BLaER1 (cell line): ENCODE data around the gene C4A.
"Not testable (repeated sequence)": the region's sequence is repeated elsewhere in the genome, so short reads cannot be mapped to it uniquely, and the experiment has no call there.

ENCODE experiments used
- H3K27ac ChIP-seq: shearing (Covaris generic); formaldehyde crosslinking; 2 replicates; pipeline ENCODE4 v1.8.1; 2022
- H3K27me3 ChIP-seq: shearing (Covaris generic); formaldehyde crosslinking; 2 replicates; pipeline ENCODE4 v1.8.1; 2022
- H3K36me3 ChIP-seq: shearing (Covaris generic); formaldehyde crosslinking; 2 replicates; pipeline ENCODE4 v1.8.1; 2022
- H3K4me1 ChIP-seq: shearing (Covaris generic); formaldehyde crosslinking; 2 replicates; pipeline ENCODE4 v1.8.1; 2022
- H3K4me2 ChIP-seq: shearing (Covaris generic); formaldehyde crosslinking; 2 replicates; pipeline ENCODE4 v1.8.1; 2022
- H3K4me3 ChIP-seq: shearing (Covaris generic); formaldehyde crosslinking; 2 replicates; pipeline ENCODE4 v1.8.1; 2022
- H3K9ac ChIP-seq: shearing (Covaris generic); formaldehyde crosslinking; 2 replicates; pipeline ENCODE4 v1.8.1; 2022
- H3K9me3 ChIP-seq: shearing (Covaris generic); formaldehyde crosslinking; 2 replicates; pipeline ENCODE4 v1.8.1; 2022
- H4K20me1 ChIP-seq: shearing (Covaris generic); formaldehyde crosslinking; 2 replicates; pipeline ENCODE4 v1.8.1; 2022

The C4A gene

DNA sequence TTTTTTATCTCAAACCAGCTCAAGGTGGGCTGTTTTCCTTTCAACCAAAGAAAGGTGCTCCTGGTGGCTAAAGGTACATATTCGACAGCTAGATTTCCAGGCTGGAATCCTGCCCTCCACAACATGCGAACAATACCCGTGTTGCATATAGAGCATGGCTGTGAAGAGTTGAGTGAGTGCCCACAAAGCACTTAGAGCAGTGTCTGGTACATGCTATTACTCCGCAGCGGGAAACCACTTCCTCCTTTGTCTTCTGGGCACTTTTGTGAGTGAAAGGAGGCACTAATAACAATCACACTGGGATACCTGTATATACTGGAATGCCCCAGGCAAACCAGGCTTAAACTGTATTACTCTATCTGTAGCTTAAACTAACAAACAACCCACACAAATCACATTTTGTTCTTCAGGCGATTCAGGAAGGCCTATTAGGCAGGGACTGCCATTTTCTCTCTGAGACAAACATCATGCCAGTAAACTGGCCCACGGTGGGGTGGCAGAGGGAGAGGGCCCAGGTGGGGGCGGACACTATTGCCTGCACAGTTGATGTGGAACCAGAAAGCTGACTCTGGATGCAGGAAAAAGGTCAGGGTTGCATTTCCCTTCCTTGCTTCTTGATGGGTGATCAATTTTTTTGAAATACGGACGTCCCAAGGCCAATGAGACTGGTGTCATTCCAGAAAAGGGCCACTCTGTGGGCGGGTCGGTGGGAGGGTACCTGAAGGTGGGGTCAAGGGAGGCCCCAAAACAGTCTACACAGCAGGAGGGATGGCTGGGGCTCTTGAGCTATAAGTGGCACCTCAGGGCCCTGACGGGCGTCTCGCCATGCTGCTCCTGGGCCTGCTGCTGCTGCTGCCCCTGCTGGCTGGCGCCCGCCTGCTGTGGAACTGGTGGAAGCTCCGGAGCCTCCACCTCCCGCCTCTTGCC is 56.0 kb downstream of the C4A start, which contains the start of gene CYP21A2:
Gene CYP21A2, plus strand, starts transcription at position 818 of the 927 bp plus-strand sequence. Its CDS starts 8 bp downstream, at position 826.
- H3K36me3 ChIP-seq, H3K4me3 ChIP-seq, H3K27me3 ChIP-seq, H3K9ac ChIP-seq, H3K9me3 ChIP-seq, H3K4me1 ChIP-seq, H4K20me1 ChIP-seq, H3K4me2 ChIP-seq, H3K27ac ChIP-seq: not testable (repeated sequence)

DNA sequence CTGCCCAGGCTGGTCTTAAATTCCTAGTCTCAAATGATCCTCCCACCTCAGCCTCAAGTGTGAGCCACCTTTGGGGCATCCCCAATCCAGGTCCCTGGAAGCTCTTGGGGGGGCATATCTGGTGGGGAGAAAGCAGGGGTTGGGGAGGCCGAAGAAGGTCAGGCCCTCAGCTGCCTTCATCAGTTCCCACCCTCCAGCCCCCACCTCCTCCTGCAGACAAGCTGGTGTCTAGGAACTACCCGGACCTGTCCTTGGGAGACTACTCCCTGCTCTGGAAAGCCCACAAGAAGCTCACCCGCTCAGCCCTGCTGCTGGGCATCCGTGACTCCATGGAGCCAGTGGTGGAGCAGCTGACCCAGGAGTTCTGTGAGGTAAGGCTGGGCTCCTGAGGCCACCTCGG is 57.0 kb downstream of the C4A start:
- not testable (repeated sequence) for H3K4me2 ChIP-seq, H3K36me3 ChIP-seq, H3K4me1 ChIP-seq, H3K27ac ChIP-seq, H3K4me3 ChIP-seq, H4K20me1 ChIP-seq, H3K9ac ChIP-seq, H3K27me3 ChIP-seq, H3K9me3 ChIP-seq

DNA sequence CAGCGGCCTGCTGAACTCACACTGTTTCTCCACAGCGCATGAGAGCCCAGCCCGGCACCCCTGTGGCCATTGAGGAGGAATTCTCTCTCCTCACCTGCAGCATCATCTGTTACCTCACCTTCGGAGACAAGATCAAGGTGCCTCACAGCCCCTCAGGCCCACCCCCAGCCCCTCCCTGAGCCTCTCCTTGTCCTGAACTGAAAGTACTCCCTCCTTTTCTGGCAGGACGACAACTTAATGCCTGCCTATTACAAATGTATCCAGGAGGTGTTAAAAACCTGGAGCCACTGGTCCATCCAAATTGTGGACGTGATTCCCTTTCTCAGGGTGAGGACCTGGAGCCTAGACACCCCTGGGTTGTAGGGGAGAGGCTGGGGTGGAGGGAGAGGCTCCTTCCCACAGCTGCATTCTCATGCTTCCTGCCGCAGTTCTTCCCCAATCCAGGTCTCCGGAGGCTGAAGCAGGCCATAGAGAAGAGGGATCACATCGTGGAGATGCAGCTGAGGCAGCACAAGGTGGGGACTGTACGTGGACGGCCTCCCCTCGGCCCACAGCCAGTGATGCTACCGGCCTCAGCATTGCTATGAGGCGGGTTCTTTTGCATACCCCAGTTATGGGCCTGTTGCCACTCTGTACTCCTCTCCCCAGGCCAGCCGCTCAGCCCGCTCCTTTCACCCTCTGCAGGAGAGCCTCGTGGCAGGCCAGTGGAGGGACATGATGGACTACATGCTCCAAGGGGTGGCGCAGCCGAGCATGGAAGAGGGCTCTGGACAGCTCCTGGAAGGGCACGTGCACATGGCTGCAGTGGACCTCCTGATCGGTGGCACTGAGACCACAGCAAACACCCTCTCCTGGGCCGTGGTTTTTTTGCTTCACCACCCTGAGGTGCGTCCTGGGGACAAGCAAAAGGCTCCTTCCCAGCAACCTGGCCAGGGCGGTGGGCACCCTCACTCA is 57.7 kb downstream of the C4A start:
- H3K36me3 ChIP-seq, H3K9me3 ChIP-seq, H3K4me2 ChIP-seq, H3K4me1 ChIP-seq, H3K9ac ChIP-seq, H4K20me1 ChIP-seq, H3K4me3 ChIP-seq, H3K27me3 ChIP-seq, H3K27ac ChIP-seq: not testable (repeated sequence)

DNA sequence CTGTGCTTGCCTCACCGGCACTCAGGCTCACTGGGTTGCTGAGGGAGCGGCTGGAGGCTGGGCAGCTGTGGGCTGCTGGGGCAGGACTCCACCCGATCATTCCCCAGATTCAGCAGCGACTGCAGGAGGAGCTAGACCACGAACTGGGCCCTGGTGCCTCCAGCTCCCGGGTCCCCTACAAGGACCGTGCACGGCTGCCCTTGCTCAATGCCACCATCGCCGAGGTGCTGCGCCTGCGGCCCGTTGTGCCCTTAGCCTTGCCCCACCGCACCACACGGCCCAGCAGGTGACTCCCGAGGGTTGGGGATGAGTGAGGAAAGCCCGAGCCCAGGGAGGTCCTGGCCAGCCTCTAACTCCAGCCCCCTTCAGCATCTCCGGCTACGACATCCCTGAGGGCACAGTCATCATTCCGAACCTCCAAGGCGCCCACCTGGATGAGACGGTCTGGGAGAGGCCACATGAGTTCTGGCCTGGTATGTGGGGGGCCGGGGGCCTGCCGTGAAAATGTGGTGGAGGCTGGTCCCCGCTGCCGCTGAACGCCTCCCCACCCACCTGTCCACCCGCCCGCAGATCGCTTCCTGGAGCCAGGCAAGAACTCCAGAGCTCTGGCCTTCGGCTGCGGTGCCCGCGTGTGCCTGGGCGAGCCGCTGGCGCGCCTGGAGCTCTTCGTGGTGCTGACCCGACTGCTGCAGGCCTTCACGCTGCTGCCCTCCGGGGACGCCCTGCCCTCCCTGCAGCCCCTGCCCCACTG is 58.6 kb downstream of the C4A start:
- H4K20me1 ChIP-seq, H3K4me2 ChIP-seq, H3K9ac ChIP-seq, H3K4me1 ChIP-seq, H3K27me3 ChIP-seq, H3K36me3 ChIP-seq, H3K9me3 ChIP-seq, H3K27ac ChIP-seq, H3K4me3 ChIP-seq: not testable (repeated sequence)

DNA sequence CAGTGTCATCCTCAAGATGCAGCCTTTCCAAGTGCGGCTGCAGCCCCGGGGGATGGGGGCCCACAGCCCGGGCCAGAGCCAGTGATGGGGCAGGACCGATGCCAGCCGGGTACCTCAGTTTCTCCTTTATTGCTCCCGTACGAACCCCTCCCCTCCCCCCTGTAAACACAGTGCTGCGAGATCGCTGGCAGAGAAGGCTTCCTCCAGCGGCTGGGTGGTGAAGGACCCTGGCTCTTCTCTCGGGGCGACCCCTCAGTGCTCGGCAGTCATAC is 59.1 kb downstream of the C4A start:
- not testable (repeated sequence) for H4K20me1 ChIP-seq, H3K36me3 ChIP-seq, H3K9me3 ChIP-seq, H3K27ac ChIP-seq, H3K27me3 ChIP-seq, H3K4me1 ChIP-seq, H3K4me3 ChIP-seq, H3K9ac ChIP-seq, H3K4me2 ChIP-seq

DNA sequence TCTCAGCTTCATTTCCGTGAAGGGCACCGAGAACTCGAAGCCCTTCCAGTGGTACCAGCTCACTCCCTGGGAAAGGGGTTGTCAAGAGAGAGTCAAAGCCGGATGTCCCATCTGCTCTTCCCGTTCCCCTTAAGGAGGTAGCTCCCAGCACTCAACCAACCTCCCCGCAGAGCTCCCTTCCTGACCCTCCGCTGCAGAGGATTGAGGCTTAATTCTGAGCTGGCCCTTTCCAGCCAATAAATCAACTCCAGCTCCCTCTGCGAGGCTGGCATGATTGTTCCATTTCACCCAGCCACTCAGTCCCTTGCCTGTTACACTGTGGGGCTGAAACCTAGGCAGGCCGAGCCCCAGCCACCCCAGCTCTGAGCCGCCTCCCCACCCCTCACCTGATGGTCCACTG is 59.5 kb downstream of the C4A start:
- not testable (repeated sequence) for H3K36me3 ChIP-seq, H3K4me1 ChIP-seq, H4K20me1 ChIP-seq, H3K27ac ChIP-seq, H3K4me3 ChIP-seq, H3K9ac ChIP-seq, H3K9me3 ChIP-seq, H3K27me3 ChIP-seq, H3K4me2 ChIP-seq

DNA sequence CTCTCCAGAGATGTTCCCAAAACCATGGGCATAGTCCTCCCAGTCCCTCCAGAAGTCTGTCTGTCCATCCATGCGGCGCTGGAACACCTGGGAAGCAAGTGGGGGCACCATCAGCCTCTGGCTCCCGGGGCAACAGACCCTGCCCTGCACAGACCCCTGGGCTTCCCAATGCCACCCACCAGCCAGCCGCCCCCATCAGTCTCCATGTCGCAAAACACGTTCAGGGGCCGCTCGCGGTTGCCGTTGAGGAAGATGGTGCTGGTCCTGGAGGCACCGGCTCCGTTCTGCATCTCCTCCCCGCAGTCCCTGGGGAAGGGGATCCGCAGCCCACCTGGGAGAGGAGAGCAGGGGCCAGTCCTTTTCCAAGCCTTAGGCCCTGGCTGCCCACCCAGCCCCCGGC is 60.4 kb downstream of the C4A start:
- H3K36me3 ChIP-seq, H3K9ac ChIP-seq, H4K20me1 ChIP-seq, H3K4me2 ChIP-seq, H3K4me3 ChIP-seq, H3K27me3 ChIP-seq, H3K27ac ChIP-seq, H3K9me3 ChIP-seq: not testable (repeated sequence)
- H3K4me1 ChIP-seq = peaks cover 16% of the 10 kb centered on the region

DNA sequence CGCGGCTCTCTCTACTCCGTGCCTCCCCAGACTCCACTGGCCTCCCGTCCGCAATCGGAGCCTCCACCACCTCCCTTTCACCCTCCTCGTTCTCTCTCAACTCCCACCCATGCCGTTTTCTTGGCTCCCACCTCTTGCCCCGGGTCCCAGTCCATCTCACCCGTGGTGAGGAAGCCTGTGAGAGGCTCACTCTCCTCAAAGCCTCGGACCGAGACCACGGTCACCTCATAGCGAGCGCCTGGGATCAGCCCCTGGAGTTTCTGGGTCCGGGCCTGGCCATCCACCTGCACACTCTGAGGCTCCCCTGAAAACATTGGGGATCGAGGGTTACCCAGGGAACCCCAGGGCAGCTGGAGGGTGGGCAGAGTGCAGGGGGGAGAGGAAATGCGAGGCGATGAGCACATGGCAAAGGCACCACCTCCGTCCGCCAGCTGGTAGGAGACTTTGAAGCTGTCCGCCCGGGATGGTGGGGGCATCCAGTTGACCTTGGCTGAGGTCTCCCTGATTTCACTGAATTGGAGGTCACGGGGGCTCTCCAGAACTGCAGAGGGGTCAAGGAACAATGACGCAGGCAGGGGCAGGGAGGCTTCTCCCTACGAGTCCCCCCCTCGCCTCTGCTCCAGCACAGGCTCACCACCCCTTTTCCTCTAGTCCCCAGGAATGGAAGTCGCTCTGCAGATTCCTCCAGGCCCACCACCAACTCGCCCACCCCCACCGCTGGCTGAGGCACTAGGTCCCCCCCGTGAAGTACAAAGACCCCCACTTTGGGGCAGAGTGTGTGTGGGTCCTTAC is 61.9 kb downstream of the C4A start:
- H3K27ac ChIP-seq, H3K27me3 ChIP-seq, H3K4me3 ChIP-seq, H3K36me3 ChIP-seq, H4K20me1 ChIP-seq, H3K4me2 ChIP-seq, H3K9ac ChIP-seq, H3K9me3 ChIP-seq: not testable (repeated sequence)
- peaks cover 25% of the 10 kb centered on the region for H3K4me1 ChIP-seq

DNA sequence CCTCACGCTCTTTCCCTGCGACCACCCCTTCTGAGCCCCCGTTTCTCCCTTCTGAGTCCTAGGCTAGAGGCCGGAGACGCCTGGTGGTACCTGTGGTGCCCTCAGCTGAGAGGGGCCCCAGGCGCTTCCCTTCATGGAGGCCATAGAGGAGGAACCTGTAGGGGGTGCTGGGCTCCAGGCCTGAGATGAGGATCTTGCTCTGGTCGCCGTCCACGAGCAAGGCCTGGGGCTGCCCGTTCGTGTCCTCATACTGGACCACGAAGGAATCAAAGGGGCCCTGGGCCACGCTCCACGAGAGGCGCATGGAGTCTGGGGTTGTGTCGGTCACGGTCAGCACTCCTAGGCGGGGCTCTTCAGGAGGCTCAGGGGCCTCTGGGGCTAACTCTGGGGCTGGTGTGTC is 63.1 kb downstream of the C4A start:
- not testable (repeated sequence) for H3K4me3 ChIP-seq, H3K27me3 ChIP-seq, H3K36me3 ChIP-seq, H4K20me1 ChIP-seq, H3K27ac ChIP-seq, H3K9me3 ChIP-seq, H3K4me2 ChIP-seq, H3K9ac ChIP-seq
- H3K4me1 ChIP-seq = peaks cover 25% of the 10 kb centered on the region
